Loucy (cell line): Measurements from ENCODE around the gene EFL1.

Experiments
- CTCF ChIP-seq: fragments of 200-600 bp; sonication (generic); conservative IDR thresholded peaks from 2 replicates; pipeline ENCODE4 v1.5.1; 2014; ENCODE audit warnings: mild to moderate bottlenecking, antibody characterized with exemption, low read length
- EZH2phosphoT487 ChIP-seq: fragments of 200-600 bp; IDR thresholded peaks from 2 replicates; pipeline ENCODE4 v1.6.1; 2018; ENCODE audit warnings: antibody characterized with exemption, mild to moderate bottlenecking, moderate library complexity, borderline replicate concordance

GRCh38 chr15:82306791-82307713, 44.5 kb upstream of the EFL1 start:
- TF ChIP-seq CTCF: 0 out of 2 replicates have a peak, but pooled peaks have one; percentile 12
- no peak for TF ChIP-seq EZH2phosphoT487
